Stimulated activated CD8-positive, alpha-beta memory T cell treated with anti-CD3 and anti-CD28 coated beads, Interleukin-4, amount 100 ng/mL, for 24 hours (primary cell): ENCODE results near the gene RNF5.
"Not testable (repeated sequence)": the region's sequence is repeated elsewhere in the genome, so short reads cannot be mapped to it uniquely, and the experiment has no call there.

Source experiments
- DNase-seq: peaks from one replicate; pipeline ENCODE4 v3.0.0-alpha.2; 2020; ENCODE audit warnings: low read depth

The RNF5 gene

GRCh38 chr6:32175711-32176475 lies 2.3 kb upstream of the RNF5 start, which contains the start of gene AGPAT1:
TSS of gene AGPAT1 (minus strand) at chr6:32176084. CDS start at chr6:32171496, 4,588 bp downstream.
- peak; percentile 95 for DNase-seq

GRCh38 chr6:32176476-32177182 lies 1.6 kb upstream of the RNF5 start:
- no peak for DNase-seq

- no peak for DNase-seq
Observed at GRCh38 chr6:32177183-32177787, 920 bp upstream of the RNF5 start.

GRCh38 chr6:32178547-32179440 lies 589 bp downstream of the RNF5 start:
- DNase-seq: no peak

GRCh38 chr6:32179766-32180405 lies 1.7 kb downstream of the RNF5 start:
- DNase-seq: no peak

GRCh38 chr6:32181148-32181702 lies 3.0 kb downstream of the RNF5 start:
- no peak for DNase-seq

GRCh38 chr6:32181915-32182529 lies 3.8 kb downstream of the RNF5 start:
- no peak for DNase-seq

- no peak for DNase-seq
Observed at GRCh38 chr6:32182555-32182981, 4.4 kb downstream of the RNF5 start.

GRCh38 chr6:32183030-32183429 lies 4.8 kb downstream of the RNF5 start:
- DNase-seq: no peak

- no peak for DNase-seq
Observed at GRCh38 chr6:32183483-32184083, 5.4 kb downstream of the RNF5 start.

- no peak for DNase-seq
Observed at GRCh38 chr6:32184084-32184640, 6.0 kb downstream of the RNF5 start, which contains the start of gene AGER. TSS of gene AGER (minus strand) at chr6:32184253. CDS start at chr6:32184222, 31 bp downstream.

- DNase-seq: not testable (repeated sequence)
Observed at GRCh38 chr6:32185681-32186131, 7.5 kb downstream of the RNF5 start.

- DNase-seq: not testable (repeated sequence)
Observed at GRCh38 chr6:32186151-32186840, 8.1 kb downstream of the RNF5 start.

GRCh38 chr6:32187009-32187709 lies 9.0 kb downstream of the RNF5 start:
- DNase-seq: no peak

- not testable (repeated sequence) for DNase-seq
Observed at GRCh38 chr6:32187725-32188380, 9.6 kb downstream of the RNF5 start.

GRCh38 chr6:32188381-32189068 lies 10.3 kb downstream of the RNF5 start:
- no peak for DNase-seq

GRCh38 chr6:32189069-32189741 lies 11.0 kb downstream of the RNF5 start:
- DNase-seq: no peak
